RWPE1 (cell line): ENCODE measurements around the gene NFIX.

Source experiments
- CTCF ChIA-PET: fragments of 350-600 bp; sonication (Branson Sonifier 250); formaldehyde crosslinking; extraction: SDS; loops from one replicate; lab custom pipeline; 2021; lab: Yijun Ruan, JAX
- POLR2A ChIA-PET: fragments of 400-600 bp; formaldehyde crosslinking; extraction: SDS; loops from one replicate; lab custom pipeline; 2020; ENCODE audit warnings: antibody characterized with exemption; ENCODE audit not compliant: low non-redundant PET; lab: Yijun Ruan, JAX
- DNase-seq: peaks from one replicate; pipeline ENCODE4 v3.0.0; 2012; ENCODE audit warnings: low spot score
- H3K27ac ChIP-seq: fragments of 450-650 bp; 2 replicates; pipeline ENCODE4 v1.5.1; 2017
- CTCF ChIP-seq: fragments of 450-650 bp; conservative IDR thresholded peaks from 2 replicates; pipeline ENCODE4 v1.5.1; 2017; ENCODE audit warnings: low read depth, mild to moderate bottlenecking

The NFIX gene

DNA sequence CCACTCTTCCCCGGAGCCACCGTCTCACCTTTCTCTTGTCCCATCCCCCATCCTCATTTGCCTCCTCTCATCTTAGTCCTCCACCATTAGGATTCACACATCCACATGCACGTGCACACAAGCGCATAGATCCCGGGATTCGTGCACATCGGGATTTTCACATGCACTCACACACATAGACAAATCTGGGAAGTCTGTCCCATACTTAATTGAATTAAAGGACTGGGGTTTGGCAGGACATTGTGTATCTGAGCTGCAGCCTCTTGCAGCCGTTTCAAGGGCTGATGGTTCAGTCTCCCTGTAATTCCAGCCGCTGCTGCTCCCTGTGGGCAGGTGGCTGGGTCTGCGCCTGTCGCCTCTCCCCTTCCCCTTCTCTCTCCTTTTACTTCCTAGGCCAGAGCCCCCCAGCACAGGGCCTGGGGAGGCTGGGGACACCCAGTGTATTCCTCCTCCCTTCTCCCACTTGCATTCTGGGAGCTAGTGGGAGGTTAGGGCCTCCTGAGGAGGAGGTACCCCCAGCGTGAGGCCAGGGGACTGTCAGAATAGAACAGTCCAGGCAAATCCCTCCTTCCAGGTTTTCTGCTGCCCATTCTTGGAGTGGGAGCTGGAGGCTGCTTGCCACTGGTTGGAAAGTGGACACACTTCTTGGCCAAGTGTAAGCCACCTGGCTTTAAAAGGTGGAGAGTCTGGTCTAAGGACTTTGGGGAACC, 63.8 kb downstream of the NFIX start:
- ChIA-PET POLR2A (no interaction called here), CTCF (interaction anchor here (0.5 to 3.4 kb wide), 6 partner anchors 12 to 219 kb away, joined by 3 to 31 read pairs (median 10); no protein-coding TSS in a partner anchor)
- no peak for TF ChIP-seq CTCF
- no peak for DNase-seq
- peak overlapping the region; percentile 100 for H3K27ac ChIP-seq

DNA sequence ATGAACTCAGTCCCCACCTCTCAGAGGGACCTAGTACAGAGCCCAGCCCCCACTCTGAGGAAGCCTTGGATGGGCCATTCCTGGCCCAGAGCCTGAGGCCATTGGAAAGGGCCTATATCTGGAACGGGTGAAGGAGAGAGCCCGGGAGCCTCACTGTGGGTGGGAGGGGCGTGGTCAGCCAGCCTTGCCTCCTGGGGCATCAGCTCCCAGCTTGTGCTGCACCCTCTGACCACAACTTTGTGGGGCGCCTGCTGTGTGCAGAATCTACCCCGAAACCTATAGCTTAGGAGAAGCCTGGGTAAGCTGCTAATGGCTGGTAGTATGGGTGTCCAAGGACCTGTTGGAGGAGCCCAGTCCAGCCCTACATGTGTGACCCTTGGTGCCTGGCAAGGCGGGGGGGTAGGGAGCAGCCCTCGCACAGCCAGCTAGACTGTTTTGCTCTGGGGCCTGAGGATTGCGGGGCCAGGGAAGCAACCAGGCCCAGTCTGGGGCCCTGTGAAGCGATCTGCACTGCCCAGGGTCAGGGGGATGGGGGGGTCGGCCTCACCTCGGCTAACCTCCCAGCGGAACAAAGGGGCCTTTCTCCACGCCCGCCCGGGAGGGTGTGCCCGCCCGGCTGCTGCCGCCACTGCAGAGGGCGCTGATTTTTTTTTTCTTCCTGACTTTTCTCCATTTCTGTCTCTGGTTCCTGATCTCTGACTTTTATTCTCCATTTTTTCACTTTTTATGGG, 65.1 kb downstream of the NFIX start:
- peak overlapping the region; percentile 100 for H3K27ac ChIP-seq
- ChIA-PET CTCF (interaction anchor here (0.6 to 3.4 kb wide), 26 partner anchors 9 to 95 kb away, joined by 3 to 31 read pairs (median 7); no protein-coding TSS in a partner anchor), POLR2A (no interaction called here)
- no peak for DNase-seq
- no peak for TF ChIP-seq CTCF

GRCh38 chr19:13060964-13061927, 66.0 kb downstream of the NFIX start:
- peak; percentile 81 for DNase-seq
- peak overlapping the region; percentile 100 for H3K27ac ChIP-seq
- POLR2A ChIA-PET, result interaction anchor here (0.5 to 0.6 kb wide), 2 partner anchors 38 to 188 kb away, joined by 3 to 4 read pairs; no protein-coding TSS in a partner anchor
- CTCF ChIA-PET, result interaction anchor here (0.5 to 3.4 kb wide), 33 partner anchors 9 to 722 kb away, joined by 3 to 31 read pairs (median 6); no protein-coding TSS in a partner anchor
- peak; percentile 95 for TF ChIP-seq CTCF

DNA sequence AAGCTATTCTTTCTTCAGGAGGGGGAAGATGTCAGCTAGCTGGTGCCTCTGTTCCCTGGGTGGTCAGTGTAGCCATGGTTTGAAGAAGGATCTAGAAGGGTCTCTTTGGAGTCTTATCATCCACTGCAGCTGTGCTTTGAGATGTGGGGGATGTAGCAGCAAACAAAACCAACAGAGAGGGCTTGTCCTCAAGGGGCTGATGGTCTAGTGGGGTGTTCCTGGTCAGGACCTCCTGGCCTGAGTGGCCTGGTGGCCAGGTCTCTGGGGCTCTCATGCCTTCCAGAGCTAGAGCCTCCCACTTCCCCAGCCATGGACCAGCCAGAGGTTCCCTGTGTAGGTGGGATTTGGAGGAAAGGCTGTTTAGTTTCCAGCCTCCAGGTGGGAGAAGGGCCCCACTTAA, 67.0 kb downstream of the NFIX start:
- TF ChIP-seq CTCF, result no peak

GRCh38 chr19:13063461-13064091, 68.3 kb downstream of the NFIX start:
- POLR2A ChIA-PET, result interaction anchor here (0.6 kb wide), 1 partner anchor 335 kb away, joined by 4 read pairs; no protein-coding TSS in a partner anchor
- TF ChIP-seq CTCF, result no peak
- no peak for DNase-seq
- peak overlapping the region; percentile 44 for H3K27ac ChIP-seq
- CTCF ChIA-PET, result interaction anchor here (0.6 to 2.0 kb wide), 3 partner anchors 54 to 578 kb away, joined by 3 to 6 read pairs (median 4); no protein-coding TSS in a partner anchor

More for the DNA sequence above, 67.0 kb downstream of the NFIX start:
- POLR2A ChIA-PET, result no interaction called here
- no peak for DNase-seq
- CTCF ChIA-PET, result interaction anchor here (0.7 to 3.4 kb wide), 7 partner anchors 11 to 97 kb away, joined by 3 to 31 read pairs (median 12); no protein-coding TSS in a partner anchor
- peak overlapping the region; percentile 100 for H3K27ac ChIP-seq
